B cell (primary cell): ENCODE measurements around the gene TBATA. TPM values are rescaled to one million over a fixed set of nuclear protein-coding genes. Genes with fewer than 3 reads are reported as not detected.

Experiments
- ATAC-seq: fragments of 200-7000 bp; cut with Tn5 transposase; one replicate; pipeline ENCODE4 v1.10.0; 2021; ENCODE audit warnings: low read depth, mild to moderate bottlenecking, moderate number of reproducible peaks, moderate library complexity
- CTCF ChIA-PET: fragments of 350-600 bp; sonication (Branson Sonifier 250); formaldehyde crosslinking; loops from one replicate; lab custom pipeline; 2021; ENCODE audit warnings: antibody characterized with exemption, inconsistent platforms; lab: Charles Lee
- POLR2A ChIA-PET: fragments of 350-600 bp; sonication (Branson Sonifier 250); formaldehyde crosslinking; loops from one replicate; lab custom pipeline; 2021; ENCODE audit warnings: antibody characterized with exemption; lab: Charles Lee
- DNase-seq: peaks from one replicate; pipeline ENCODE4 v3.0.0; 2013
- H2AFZ ChIP-seq: 2 replicates; pipeline ENCODE4 v1.6.1; 2012; ENCODE audit warnings: mild to moderate bottlenecking, low read depth, low read length; ENCODE audit not compliant: insufficient read depth, poor library complexity, severe bottlenecking
- H3K27ac ChIP-seq, 2 donors: 1 replicate in 1 of 2; 2 replicates in 1 of 2; pipeline ENCODE4 v1.5.1; 2012 to 2013; ENCODE audit warnings: low read length in 2 of 2, mild to moderate bottlenecking in 2 of 2, moderate library complexity in 1 of 2
- H3K27me3 ChIP-seq, 4 experiments: fragments of 200-600 bp in 1 of 4; sonication (generic) in 1 of 4; replicated peaks in 1 of 4; 1 replicate in 2 of 4; 2 replicates in 2 of 4; pipeline versions ENCODE4 v1.6.1 to v1.7.0; 2013 to 2016; ENCODE audit warnings: low read length in 3 of 4, mild to moderate bottlenecking in 2 of 4, mixed read lengths in 1 of 4, moderate library complexity in 1 of 4; ENCODE audit not compliant: insufficient read depth in 4 of 4, control insufficient read depth in 3 of 4; ENCODE audit errors: control extremely low read depth in 1 of 4
- H3K36me3 ChIP-seq, 2 experiments: replicated peaks in 1 of 2; 1 replicate in 1 of 2; 2 replicates in 1 of 2; pipeline versions ENCODE4 v1.6.1 to v1.7.1; 2013; ENCODE audit warnings: low read length in 1 of 2; ENCODE audit not compliant: insufficient read depth in 2 of 2, control insufficient read depth in 1 of 2; ENCODE audit errors: control extremely low read depth in 1 of 2, extremely low read depth in 1 of 2
- H3K4me1 ChIP-seq, 2 donors: fragments of 200-600 bp in 1 of 2; sonication (generic) in 1 of 2; 1 replicate in 1 of 2; 2 replicates in 1 of 2; pipeline versions ENCODE4 v1.5.1 to v1.6.1; 2013 to 2017; ENCODE audit warnings: low read length in 2 of 2; ENCODE audit not compliant: control insufficient read depth in 2 of 2, insufficient read depth in 2 of 2
- H3K4me2 ChIP-seq: replicated peaks from 2 replicates; pipeline ENCODE3; 2012; ENCODE audit warnings: mild to moderate bottlenecking, low read depth, low read length; ENCODE audit not compliant: poor library complexity, severe bottlenecking
- H3K4me3 ChIP-seq, 5 experiments: fragments of 200-600 bp in 1 of 5; sonication (generic) in 1 of 5; 1 replicate in 3 of 5; 2 replicates in 2 of 5; pipeline versions ENCODE4 v1.5.1 to v1.7.0; 2011 to 2016; ENCODE audit warnings: low read length in 4 of 5, mild to moderate bottlenecking in 4 of 5, low read depth in 2 of 5, control low read depth in 1 of 5, moderate library complexity in 1 of 5; ENCODE audit not compliant: insufficient read depth in 1 of 5; ENCODE audit errors: control extremely low read depth in 1 of 5, extremely low read depth in 1 of 5
- H3K79me2 ChIP-seq: fragments of 200-600 bp; sonication (generic); one replicate; pipeline ENCODE4 v1.6.0; 2016; ENCODE audit warnings: low read length; ENCODE audit not compliant: control insufficient read depth, insufficient read depth
- H3K9ac ChIP-seq: fragments of 200-600 bp; sonication (generic); 2 replicates; pipeline ENCODE4 v1.6.1; 2017; ENCODE audit warnings: mild to moderate bottlenecking, low read length, moderate library complexity
- H3K9me3 ChIP-seq, 3 donors: one replicate each; pipeline versions ENCODE4 v1.6.1 to v1.7.1; 2013; ENCODE audit warnings: low read length in 2 of 3; ENCODE audit not compliant: control insufficient read depth in 2 of 3, insufficient read depth in 1 of 3; ENCODE audit errors: control extremely low read depth in 1 of 3
- H4K20me1 ChIP-seq: 2 replicates; pipeline ENCODE4 v1.6.0; 2012; ENCODE audit warnings: mild to moderate bottlenecking, low read length; ENCODE audit not compliant: insufficient read depth, control insufficient read depth, poor library complexity, severe bottlenecking
- H3K27ac Mint-ChIP-seq: one replicate; pipeline ENCODE4 v1.8.0; 2021; ENCODE audit warnings: mixed read lengths
- H3K27me3 Mint-ChIP-seq: one replicate; pipeline ENCODE4 v1.8.0; 2021; ENCODE audit warnings: mixed read lengths
- H3K4me1 Mint-ChIP-seq: one replicate; pipeline ENCODE4 v1.8.0; 2021; ENCODE audit warnings: mixed read lengths
- H3K4me3 Mint-ChIP-seq: one replicate; pipeline ENCODE4 v1.8.0; 2021; ENCODE audit warnings: mixed read lengths
- H3K9me3 Mint-ChIP-seq: one replicate; pipeline ENCODE4 v1.8.0; 2022; ENCODE audit warnings: mixed read lengths; ENCODE audit not compliant: insufficient read depth
- EZH2 ChIP-seq: IDR thresholded peaks from 2 replicates; pipeline ENCODE4 v1.6.1; 2012; ENCODE audit warnings: borderline replicate concordance, low read depth, mild to moderate bottlenecking, moderate library complexity, low read length; ENCODE audit not compliant: insufficient read depth, poor library complexity, severe bottlenecking
- WGBS: methylation state at CpG from one replicate; pipeline ENCODE4 v1.1.5; 2013; ENCODE audit warnings: missing lambda C conversion rate; ENCODE audit not compliant: insufficient coverage; 5-methylcytosine and 5-hydroxymethylcytosine counted together
- intact Hi-C: fragments of 100-400 bp; cut with micrococcal nuclease; formaldehyde crosslinking; loops from one replicate; pipeline ENCODE4 v1.10.0; 2022
- polyA plus RNA-seq: library from polyadenylated mRNA; depleted of rRNA; stranded (reverse); fragments of >200 nt; gene quantifications from 2 replicates; pipeline ENCODE4 v1.2.3, GENCODE V29; 2012
- total RNA-seq, 2 donors: library from RNA; stranded (reverse); fragments of 120-200 nt in 1 of 2; gene quantifications; 1 replicate in 1 of 2; 2 replicates in 1 of 2; pipeline versions ENCODE4 v1.2.3 to v1.2.4, GENCODE V29; 2013 to 2022
- TF ChIP-seq, protein P1 (sequence below): fragments of 200-600 bp; IDR thresholded peaks from one replicate; pipeline ENCODE4 v1.8.0; 2022; ENCODE audit warnings: antibody characterized with exemption, mild to moderate bottlenecking

Gene TBATA
- total and polyA plus RNA-seq, 2 donors (not counting 1 experiment from before 2014, with no cell fraction given), result not detected

- no peak overlapping the region for H3K9ac ChIP-seq
- whole genome bisulfite sequencing, result 46% methylated on average over 4 of the region's 7 CpGs
- H3K79me2 ChIP-seq, result no peaks in the 10 kb centered on the region
- TF ChIP-seq, protein P1, sequence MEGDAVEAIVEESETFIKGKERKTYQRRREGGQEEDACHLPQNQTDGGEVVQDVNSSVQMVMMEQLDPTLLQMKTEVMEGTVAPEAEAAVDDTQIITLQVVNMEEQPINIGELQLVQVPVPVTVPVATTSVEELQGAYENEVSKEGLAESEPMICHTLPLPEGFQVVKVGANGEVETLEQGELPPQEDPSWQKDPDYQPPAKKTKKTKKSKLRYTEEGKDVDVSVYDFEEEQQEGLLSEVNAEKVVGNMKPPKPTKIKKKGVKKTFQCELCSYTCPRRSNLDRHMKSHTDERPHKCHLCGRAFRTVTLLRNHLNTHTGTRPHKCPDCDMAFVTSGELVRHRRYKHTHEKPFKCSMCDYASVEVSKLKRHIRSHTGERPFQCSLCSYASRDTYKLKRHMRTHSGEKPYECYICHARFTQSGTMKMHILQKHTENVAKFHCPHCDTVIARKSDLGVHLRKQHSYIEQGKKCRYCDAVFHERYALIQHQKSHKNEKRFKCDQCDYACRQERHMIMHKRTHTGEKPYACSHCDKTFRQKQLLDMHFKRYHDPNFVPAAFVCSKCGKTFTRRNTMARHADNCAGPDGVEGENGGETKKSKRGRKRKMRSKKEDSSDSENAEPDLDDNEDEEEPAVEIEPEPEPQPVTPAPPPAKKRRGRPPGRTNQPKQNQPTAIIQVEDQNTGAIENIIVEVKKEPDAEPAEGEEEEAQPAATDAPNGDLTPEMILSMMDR, result no peak
- no peak for TF ChIP-seq EZH2
- no peaks in the 10 kb centered on the region for H4K20me1 ChIP-seq
- no peak overlapping the region for H3K27ac ChIP-seq
- ATAC-seq (no peak), DNase-seq (no peak)
- H3K4me1 ChIP-seq, result no peaks in the 10 kb centered on the region
- H3K27me3 Mint-ChIP-seq, result peaks cover 7% of the 10 kb centered on the region
- no peaks in the 10 kb centered on the region for H3K36me3 ChIP-seq
- H2AFZ ChIP-seq, result no peak overlapping the region
- H3K4me1 Mint-ChIP-seq, result no peaks in the 10 kb centered on the region
- POLR2A ChIA-PET, result no interaction called here
- H3K27ac Mint-ChIP-seq, result no peak overlapping the region
- no peak overlapping the region for H3K4me3 Mint-ChIP-seq
- peaks cover 11% of the 10 kb centered on the region for H3K9me3 Mint-ChIP-seq
- no peak overlapping the region for H3K4me3 ChIP-seq
- intact Hi-C loops, result no loop called here
- CTCF ChIA-PET, result interaction anchor here (0.7 to 2.5 kb wide), 4 partner anchors 203 to 301 kb away, joined by 3 to 6 read pairs (median 4); no protein-coding TSS in a partner anchor
- H3K4me2 ChIP-seq, result no peak overlapping the region
- no peaks in the 10 kb centered on the region for H3K27me3 ChIP-seq
- peaks cover 0 to 8% (median 8%) of the 10 kb centered on the region in 3 donors for H3K9me3 ChIP-seq
Measured at GRCh38 chr10:70762441-70763175, 22.6 kb downstream of the TBATA start.

- Histone ChIP-seq H2AFZ (no peak overlapping the region), H3K36me3 (no peaks in the 10 kb centered on the region), H4K20me1 (no peaks in the 10 kb centered on the region), H3K27me3 (no peaks in the 10 kb centered on the region), H3K27ac (no peak overlapping the region), H3K4me1 (no peaks in the 10 kb centered on the region), H3K9me3 (peaks cover 0 to 8% (median 8%) of the 10 kb centered on the region in 3 donors), H3K79me2 (no peaks in the 10 kb centered on the region), H3K9ac (no peak overlapping the region), H3K4me2 (no peak overlapping the region), H3K4me3 (no peak overlapping the region)
- intact Hi-C loops, result no loop called here
- Mint-ChIP-seq H3K27me3 (peaks cover 7% of the 10 kb centered on the region), H3K27ac (no peak overlapping the region), H3K9me3 (peaks cover 10% of the 10 kb centered on the region), H3K4me1 (no peaks in the 10 kb centered on the region), H3K4me3 (no peak overlapping the region)
- CTCF ChIA-PET, result interaction anchor here (0.7 to 8.8 kb wide), 5 partner anchors 203 to 300 kb away, joined by 3 to 91 read pairs (median 4); no protein-coding TSS in a partner anchor
- no peak for ATAC-seq
- POLR2A ChIA-PET, result no interaction called here
- DNase-seq, result no peak
- 80% methylated on average over 8 of the region's 10 CpGs for WGBS
- no peak for TF ChIP-seq EZH2
- TF ChIP-seq, protein P1, result no peak
Measured at GRCh38 chr10:70761727-70762350, 23.3 kb downstream of the TBATA start.
